A549 (cell line): ENCODE measurements around the gene ZNF212.

Experiments
- CEBPB ChIP-seq, 2 experiments: fragments of >200 bp in 1 of 2; sonication (Bioruptor Twin) in 1 of 2; formaldehyde crosslinking in 1 of 2; IDR thresholded peaks; 2 replicates each; pipeline ENCODE4 v1.6.1; 2012 to 2016
- CTCF ChIP-seq: fragments of >200 bp; sonication (Bioruptor Twin); formaldehyde crosslinking; IDR thresholded peaks from 3 replicates; pipeline ENCODE4 v1.5.1; 2016
- FOXS1 ChIP-seq: fragments of 250-450 bp; sonication (Bioruptor Pico); IDR thresholded peaks from 2 replicates; pipeline ENCODE4 v1.5.0; 2020; ENCODE audit warnings: mild to moderate bottlenecking, moderate library complexity
- HDAC2 ChIP-seq: fragments of 200-600 bp; sonication (generic); IDR thresholded peaks from 2 replicates; pipeline ENCODE4 v1.6.1; 2016
- HMGXB4 ChIP-seq: fragments of 250-450 bp; sonication (Bioruptor Pico); IDR thresholded peaks from 2 replicates; pipeline ENCODE4 v1.5.0; 2021; ENCODE audit warnings: mild to moderate bottlenecking, moderate library complexity, borderline replicate concordance
- MAZ ChIP-seq: fragments of 150-350 bp; IDR thresholded peaks from 2 replicates; pipeline ENCODE4 v1.6.1; 2014; ENCODE audit warnings: antibody characterized with exemption, low read depth, low read length, borderline replicate concordance
- NPAS2 ChIP-seq: fragments of 250-450 bp; sonication (Bioruptor Pico); IDR thresholded peaks from 2 replicates; pipeline ENCODE4 v1.8.0; 2022; ENCODE audit warnings: mild to moderate bottlenecking, moderate library complexity, borderline replicate concordance
- RCOR1 ChIP-seq: fragments of 150-350 bp; IDR thresholded peaks from 2 replicates; pipeline ENCODE4 v1.6.1; 2014; ENCODE audit warnings: antibody characterized with exemption, low read length, low read depth
- ZFP36 ChIP-seq: fragments of 450-650 bp; IDR thresholded peaks from 2 replicates; pipeline ENCODE4 v1.6.1; 2014; ENCODE audit warnings: borderline replicate concordance; ENCODE audit not compliant: partially characterized antibody
- TF ChIP-seq, protein P1 (sequence below): fragments of 450-650 bp; IDR thresholded peaks from 2 replicates; pipeline ENCODE4 v1.6.1; 2014; ENCODE audit warnings: antibody characterized with exemption
- TF ChIP-seq, protein P2 (sequence below): IDR thresholded peaks from 2 replicates; pipeline ENCODE4 v1.6.1; 2012

DNA sequence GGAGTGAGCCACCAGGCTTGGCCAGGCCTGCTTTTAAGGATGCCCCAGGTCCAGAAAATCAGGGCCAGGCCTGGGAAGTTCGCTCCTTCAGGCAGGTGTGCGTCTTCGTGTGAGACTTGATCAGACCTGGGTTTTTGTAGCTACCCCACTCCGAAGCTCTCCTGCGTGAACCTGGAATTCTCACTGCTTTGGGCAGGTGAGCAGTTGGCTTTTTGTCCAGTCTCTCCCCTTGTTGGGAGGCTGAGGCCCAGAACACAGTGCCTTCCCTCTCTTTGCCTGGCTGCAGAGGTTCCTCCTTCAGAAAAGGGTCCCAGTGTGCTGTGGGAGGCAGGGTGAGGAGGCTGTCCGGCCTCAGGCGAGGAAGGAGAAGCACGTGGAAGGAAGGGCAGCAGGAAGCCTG lies 49.8 kb downstream of the ZNF212 start:
- TF ChIP-seq RCOR1 (no peak), CTCF (no peak), HMGXB4 (CRISPR knock-in tag) (no peak), NPAS2 (CRISPR knock-in tag) (no peak), MAZ (no peak), FOXS1 (CRISPR knock-in tag) (no peak), CEBPB (IDR thresholded peaks at IDR 0.05) (no peak), HDAC2 (no peak), ZFP36 (no peak)
- TF ChIP-seq, protein P1, sequence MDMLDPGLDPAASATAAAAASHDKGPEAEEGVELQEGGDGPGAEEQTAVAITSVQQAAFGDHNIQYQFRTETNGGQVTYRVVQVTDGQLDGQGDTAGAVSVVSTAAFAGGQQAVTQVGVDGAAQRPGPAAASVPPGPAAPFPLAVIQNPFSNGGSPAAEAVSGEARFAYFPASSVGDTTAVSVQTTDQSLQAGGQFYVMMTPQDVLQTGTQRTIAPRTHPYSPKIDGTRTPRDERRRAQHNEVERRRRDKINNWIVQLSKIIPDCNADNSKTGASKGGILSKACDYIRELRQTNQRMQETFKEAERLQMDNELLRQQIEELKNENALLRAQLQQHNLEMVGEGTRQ = no peak
- TF ChIP-seq, protein P2, sequence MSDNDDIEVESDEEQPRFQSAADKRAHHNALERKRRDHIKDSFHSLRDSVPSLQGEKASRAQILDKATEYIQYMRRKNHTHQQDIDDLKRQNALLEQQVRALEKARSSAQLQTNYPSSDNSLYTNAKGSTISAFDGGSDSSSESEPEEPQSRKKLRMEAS = no peak
